ENCODE data around the gene LPP. TPM values are rescaled to one million over a fixed set of nuclear protein-coding genes. Genes with fewer than 3 reads are reported as not detected.

Gene LPP
- total RNA-seq, 1 experiment from 2014 or later: 148 TPM

DNA sequence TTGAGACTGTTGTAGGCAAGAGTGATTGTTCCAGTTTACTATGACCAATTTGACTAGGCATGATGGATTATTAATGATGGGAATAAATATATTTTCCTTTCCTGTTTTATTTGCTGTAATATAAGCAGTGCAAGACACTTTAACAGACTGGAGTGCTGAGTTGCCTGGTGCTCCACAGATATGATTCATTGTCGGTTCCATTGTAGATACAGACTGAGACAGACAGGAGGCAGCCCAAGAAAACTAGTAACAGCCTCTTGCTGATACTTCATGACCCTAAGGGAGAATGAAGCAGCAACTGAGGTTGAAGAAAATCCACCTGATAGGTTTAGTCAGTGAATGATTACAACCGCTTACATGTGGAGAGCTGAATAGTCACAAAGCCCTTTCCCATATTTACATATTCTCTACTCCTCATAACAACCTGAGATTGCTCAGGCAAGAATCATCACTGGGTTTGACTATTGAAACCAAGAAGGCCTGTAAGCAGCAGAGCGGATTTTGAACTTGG lies 782.7 kb downstream of the LPP start:
- Histone ChIP-seq H3K36me3 (ENCODE audit: low read depth) (no peaks in the 10 kb centered on the region), H3K9me3 (ENCODE audit: insufficient read depth, low read depth) (no peaks in the 10 kb centered on the region), H3F3A (ENCODE audit: insufficient read depth, low read depth) (no peaks in the 10 kb centered on the region), H3K79me2 (ENCODE audit: low read depth) (no peaks in the 10 kb centered on the region), H3K4me3 (no peak overlapping the region), H3K4me2 (no peak overlapping the region), H3K4me1 (replicated peaks; ENCODE audit: insufficient read depth) (no peaks in the 10 kb centered on the region), H4K20me1 (ENCODE audit: insufficient read depth) (no peaks in the 10 kb centered on the region), H3K27me3 (ENCODE audit: insufficient read depth, low read depth) (no peaks in the 10 kb centered on the region), H3K27ac (no peak overlapping the region), H3K9me2 (ENCODE audit: insufficient read depth) (no peaks in the 10 kb centered on the region), H2AFZ (no peak overlapping the region)
- intact Hi-C loops (cut with micrococcal nuclease; ENCODE audit: unreplicated experiment): no loop called here
- ChIA-PET CTCF (no interaction called here), POLR2A (ENCODE audit: unreplicated experiment) (no interaction called here)
- DNase-seq: no peak
- no TSS peak for BruUV-seq (replicated peaks)
- no peak for TF ChIP-seq EZH2 (IDR thresholded peaks at IDR 0.05; ENCODE audit: low read depth)
- TF ChIP-seq, protein P1, sequence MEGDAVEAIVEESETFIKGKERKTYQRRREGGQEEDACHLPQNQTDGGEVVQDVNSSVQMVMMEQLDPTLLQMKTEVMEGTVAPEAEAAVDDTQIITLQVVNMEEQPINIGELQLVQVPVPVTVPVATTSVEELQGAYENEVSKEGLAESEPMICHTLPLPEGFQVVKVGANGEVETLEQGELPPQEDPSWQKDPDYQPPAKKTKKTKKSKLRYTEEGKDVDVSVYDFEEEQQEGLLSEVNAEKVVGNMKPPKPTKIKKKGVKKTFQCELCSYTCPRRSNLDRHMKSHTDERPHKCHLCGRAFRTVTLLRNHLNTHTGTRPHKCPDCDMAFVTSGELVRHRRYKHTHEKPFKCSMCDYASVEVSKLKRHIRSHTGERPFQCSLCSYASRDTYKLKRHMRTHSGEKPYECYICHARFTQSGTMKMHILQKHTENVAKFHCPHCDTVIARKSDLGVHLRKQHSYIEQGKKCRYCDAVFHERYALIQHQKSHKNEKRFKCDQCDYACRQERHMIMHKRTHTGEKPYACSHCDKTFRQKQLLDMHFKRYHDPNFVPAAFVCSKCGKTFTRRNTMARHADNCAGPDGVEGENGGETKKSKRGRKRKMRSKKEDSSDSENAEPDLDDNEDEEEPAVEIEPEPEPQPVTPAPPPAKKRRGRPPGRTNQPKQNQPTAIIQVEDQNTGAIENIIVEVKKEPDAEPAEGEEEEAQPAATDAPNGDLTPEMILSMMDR (conservative IDR thresholded peaks at IDR 0.05): no peak

DNA sequence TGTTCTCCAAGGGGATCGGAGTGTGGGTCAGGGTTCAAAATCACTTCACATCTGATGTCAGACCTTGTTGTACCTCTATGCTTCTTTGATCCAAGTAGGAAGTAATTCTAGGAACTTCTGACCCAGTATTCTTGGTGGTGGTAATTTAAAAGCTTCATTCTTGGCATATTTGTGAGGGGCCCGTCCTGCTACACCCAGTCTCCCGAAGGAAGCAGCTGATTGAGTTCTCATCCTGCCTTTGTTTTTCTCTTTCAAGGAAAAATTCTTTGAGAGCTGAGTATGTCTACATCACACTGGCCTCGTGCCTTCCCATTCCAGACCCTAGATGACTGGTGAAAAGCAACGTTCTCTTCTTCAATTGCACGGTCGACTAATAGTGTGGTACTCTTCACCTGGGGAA lies 783.4 kb downstream of the LPP start:
- TF ChIP-seq EZH2 (IDR thresholded peaks at IDR 0.05; ENCODE audit: low read depth): no peak
- TF ChIP-seq, protein P1 (conservative IDR thresholded peaks at IDR 0.05): no peak
- intact Hi-C loops (cut with micrococcal nuclease; ENCODE audit: unreplicated experiment): no loop called here
- H4K20me1 ChIP-seq (ENCODE audit: insufficient read depth): no peaks in the 10 kb centered on the region
- no peak overlapping the region for H3K4me3 ChIP-seq
- CTCF ChIA-PET: no interaction called here
- H3K36me3 ChIP-seq (ENCODE audit: low read depth): no peaks in the 10 kb centered on the region
- H3K4me2 ChIP-seq: no peak overlapping the region
- BruUV-seq (replicated peaks): no TSS peak
- no peak for DNase-seq
- no peak overlapping the region for H3K27ac ChIP-seq
- no peaks in the 10 kb centered on the region for H3K9me3 ChIP-seq (ENCODE audit: insufficient read depth, low read depth)
- no peak overlapping the region for H2AFZ ChIP-seq
- no peaks in the 10 kb centered on the region for H3K4me1 ChIP-seq (replicated peaks; ENCODE audit: insufficient read depth)
- no peaks in the 10 kb centered on the region for H3K9me2 ChIP-seq (ENCODE audit: insufficient read depth)
- no peaks in the 10 kb centered on the region for H3K27me3 ChIP-seq (ENCODE audit: insufficient read depth, low read depth)
- H3K79me2 ChIP-seq (ENCODE audit: low read depth): no peaks in the 10 kb centered on the region
- no peaks in the 10 kb centered on the region for H3F3A ChIP-seq (ENCODE audit: insufficient read depth, low read depth)
- POLR2A ChIA-PET (ENCODE audit: unreplicated experiment): no interaction called here

DNA sequence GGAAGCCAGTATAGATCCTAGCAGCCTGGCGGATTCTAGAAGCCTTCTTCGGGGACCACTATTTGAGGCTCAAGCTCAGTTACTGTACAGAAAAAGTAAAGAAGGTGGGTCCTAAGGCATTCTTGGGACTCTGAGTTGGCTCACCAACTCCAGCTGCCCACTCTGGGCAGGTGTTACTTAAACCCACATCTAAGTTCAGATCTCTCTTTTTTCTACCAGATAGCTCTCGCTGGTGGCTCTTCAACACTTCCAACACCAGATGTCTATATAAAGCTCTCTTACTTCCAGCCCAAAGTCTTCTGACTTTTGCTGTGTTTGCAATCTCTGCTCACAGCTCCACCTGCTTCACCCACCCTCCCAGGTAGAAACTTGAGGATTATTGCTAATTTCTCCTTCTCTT lies 785.0 kb downstream of the LPP start:
- BruUV-seq (replicated peaks): no TSS peak
- no peak overlapping the region for H3K4me3 ChIP-seq
- DNase-seq: no peak
- no peaks in the 10 kb centered on the region for H3F3A ChIP-seq (ENCODE audit: insufficient read depth, low read depth)
- intact Hi-C loops (cut with micrococcal nuclease; ENCODE audit: unreplicated experiment): no loop called here
- POLR2A ChIA-PET (ENCODE audit: unreplicated experiment): no interaction called here
- no peaks in the 10 kb centered on the region for H4K20me1 ChIP-seq (ENCODE audit: insufficient read depth)
- H3K4me1 ChIP-seq (replicated peaks; ENCODE audit: insufficient read depth): no peaks in the 10 kb centered on the region
- no peak overlapping the region for H2AFZ ChIP-seq
- H3K36me3 ChIP-seq (ENCODE audit: low read depth): no peaks in the 10 kb centered on the region
- TF ChIP-seq EZH2 (IDR thresholded peaks at IDR 0.05; ENCODE audit: low read depth): no peak
- TF ChIP-seq, protein P1 (conservative IDR thresholded peaks at IDR 0.05): no peak
- no peaks in the 10 kb centered on the region for H3K79me2 ChIP-seq (ENCODE audit: low read depth)
- H3K27me3 ChIP-seq (ENCODE audit: insufficient read depth, low read depth): no peaks in the 10 kb centered on the region
- no peaks in the 10 kb centered on the region for H3K9me2 ChIP-seq (ENCODE audit: insufficient read depth)
- no peak overlapping the region for H3K27ac ChIP-seq
- no peak overlapping the region for H3K4me2 ChIP-seq
- CTCF ChIA-PET: interaction anchor here (0.6 kb wide), 1 partner anchor 257 kb away, joined by 3 read pairs; no protein-coding TSS in a partner anchor
- 0 out of 2 replicates have a peak, but pooled peaks cover 4% of the 10 kb centered on the region for H3K9me3 ChIP-seq (ENCODE audit: insufficient read depth, low read depth)

Data from PC-9 (cell line).